Measurements from ENCODE around the gene STK32B.
A peak's percentile ranks its signal among the peaks of the same experiment; 100 is the strongest.

The STK32B gene

GRCh38 chr4:5078009-5078408 lies 26.7 kb downstream of the STK32B start:
- no peak for DNase-seq

- DNase-seq = no peak
Observed at GRCh38 chr4:5079581-5079980, 28.3 kb downstream of the STK32B start.

GRCh38 chr4:5081441-5081999 lies 30.2 kb downstream of the STK32B start:
- no peak for DNase-seq

GRCh38 chr4:5082376-5082775 lies 31.1 kb downstream of the STK32B start:
- DNase-seq = no peak

GRCh38 chr4:5084911-5085475 lies 33.7 kb downstream of the STK32B start:
- DNase-seq = no peak

GRCh38 chr4:5086535-5086934 lies 35.3 kb downstream of the STK32B start:
- no peak for DNase-seq

- DNase-seq = no peak
Observed at GRCh38 chr4:5096261-5096660, 45.0 kb downstream of the STK32B start.

- no peak for DNase-seq
Observed at GRCh38 chr4:5098176-5098575, 46.9 kb downstream of the STK32B start.

- DNase-seq = no peak
Observed at GRCh38 chr4:5100336-5100735, 49.1 kb downstream of the STK32B start.

GRCh38 chr4:5100986-5101385 lies 49.7 kb downstream of the STK32B start:
- no peak for DNase-seq

- no peak for DNase-seq
Observed at GRCh38 chr4:5101571-5101970, 50.3 kb downstream of the STK32B start.

GRCh38 chr4:5110901-5111300 lies 59.6 kb downstream of the STK32B start:
- DNase-seq = no peak

GRCh38 chr4:5112333-5113095 lies 61.2 kb downstream of the STK32B start:
- DNase-seq = no peak

- no peak for DNase-seq
Observed at GRCh38 chr4:5114950-5115349, 63.7 kb downstream of the STK32B start.

- DNase-seq = no peak
Observed at GRCh38 chr4:5118091-5118786, 67.0 kb downstream of the STK32B start.

GRCh38 chr4:5118994-5119835 lies 67.9 kb downstream of the STK32B start:
- no peak for DNase-seq

GRCh38 chr4:5120067-5120466 lies 68.8 kb downstream of the STK32B start:
- DNase-seq = no peak

GRCh38 chr4:5120468-5120867 lies 69.2 kb downstream of the STK32B start:
- no peak for DNase-seq

- no peak for DNase-seq
Observed at GRCh38 chr4:5122114-5122513, 70.8 kb downstream of the STK32B start.

- DNase-seq = no peak
Observed at GRCh38 chr4:5124876-5125275, 73.6 kb downstream of the STK32B start.

GRCh38 chr4:5125321-5125720 lies 74.0 kb downstream of the STK32B start:
- no peak for DNase-seq

GRCh38 chr4:5126231-5126630 lies 75.0 kb downstream of the STK32B start:
- no peak for DNase-seq

- peak; percentile 59 for DNase-seq
Observed at GRCh38 chr4:5126857-5127256, 75.6 kb downstream of the STK32B start.
